GM12801 (cell line): ENCODE measurements around the gene ZSCAN2.

Source experiments
- CTCF ChIP-seq: IDR thresholded peaks from one replicate; pipeline ENCODE4 v1.5.1; 2011; ENCODE audit warnings: control low read depth; ENCODE audit not compliant: insufficient read length; ENCODE audit errors: extremely low read depth

Gene ZSCAN2

GRCh38 chr15:84654689-84655453, 54.1 kb downstream of the ZSCAN2 start:
- TF ChIP-seq CTCF: no peak

- TF ChIP-seq CTCF: no peak
Observed at GRCh38 chr15:84656972-84657371, 56.2 kb downstream of the ZSCAN2 start.

- TF ChIP-seq CTCF: no peak
Observed at GRCh38 chr15:84657748-84658079, 56.9 kb downstream of the ZSCAN2 start.

GRCh38 chr15:84658080-84658787, 57.4 kb downstream of the ZSCAN2 start, which contains the start of gene NMB:
Gene NMB, minus strand, starts transcription at chr15:84658199. Its CDS starts 47 bp downstream, at chr15:84658152.
- TF ChIP-seq CTCF: no peak

GRCh38 chr15:84658788-84659411, 58.1 kb downstream of the ZSCAN2 start:
- no peak for TF ChIP-seq CTCF

GRCh38 chr15:84659904-84660781, 59.3 kb downstream of the ZSCAN2 start:
- TF ChIP-seq CTCF: no peak
